ENCODE results near the gene FAM120C. TPM values are rescaled to one million over a fixed set of nuclear protein-coding genes. Genes with fewer than 3 reads are reported as not detected.

FAM120C gene
- total and polyA plus RNA-seq, 7 experiments from 2014 or later, result 8.0 to 24.7 (median 15.1) TPM

- Mint-ChIP-seq H3K4me3 (peak overlapping the region; percentile 2 to 91 (median 86)), H3K36me3 (peaks cover 5 to 30% (median 14%) of the 10 kb centered on the region in 5 donors), H3K9me3 (peaks cover 0 to 1% (median 0%) of the 10 kb centered on the region in 11 donors), H3K27me3 (no peaks in the 10 kb centered on the region), H3K4me1 (peaks cover 43 to 57% (median 55%) of the 10 kb centered on the region in 7 donors), H3K27ac (peak overlapping the region in 5 of 9 donors; percentile 1 to 59 (median 41))
- no peak overlapping the region for H3K4me3 ChIP-seq (ENCODE audit: low read length)
- H3K27ac ChIP-seq (ENCODE audit: low read depth, low read length), result no peak overlapping the region
- intact Hi-C loops (cut with micrococcal nuclease), result loop anchor here in 1 of 2 donors (5.0 kb wide), 1 partner anchor 758 kb away; the partner anchor contains the start of genes RIBC1 and SMC1A
- H3K9me3 ChIP-seq (ENCODE audit: control insufficient read depth in 2 of 3, low read length in 3 of 3), result no peaks in the 10 kb centered on the region
- ATAC-seq (no peak), DNase-seq (no peak)
- POLR2A ChIA-PET, result interaction anchor here (0.8 kb wide), 1 partner anchor 10 kb away, joined by 4 read pairs; no protein-coding TSS in a partner anchor
- H3K27me3 ChIP-seq (ENCODE audit: control insufficient read depth in 2 of 2, insufficient read depth in 2 of 2, low read length in 2 of 2), result no peaks in the 10 kb centered on the region
- H3K36me3 ChIP-seq (ENCODE audit: control insufficient read depth in 2 of 3, insufficient read depth in 3 of 3, low read length in 3 of 3), result no peaks in the 10 kb centered on the region
- peaks cover 22 to 27% of the 10 kb centered on the region in 2 donors for H3K4me1 ChIP-seq (ENCODE audit: control insufficient read depth in 2 of 2, insufficient read depth in 2 of 2, low read length in 2 of 2)
- CTCF ChIA-PET, result no interaction called here
These were observed 2.7 kb downstream of the FAM120C start for GRCh38 chrX:54180403-54180802.

GRCh38 chrX:54178100-54178940, 4.7 kb downstream of the FAM120C start:
- H3K4me3 Mint-ChIP-seq, result peak overlapping the region in 3 of 10 donors; percentile 2 to 89 (median 46)
- peak overlapping the region in 2 of 9 donors; percentile 1 to 18 for H3K27ac Mint-ChIP-seq

GRCh38 chrX:54177306-54177705, 5.7 kb downstream of the FAM120C start:
- Mint-ChIP-seq H3K4me1 (peaks cover 38 to 55% (median 52%) of the 10 kb centered on the region in 7 donors), H3K4me3 (peak overlapping the region in 3 of 10 donors; percentile 4 to 46 (median 46)), H3K27ac (peak overlapping the region in 1 of 9 donors; percentile 13), H3K27me3 (no peaks in the 10 kb centered on the region), H3K9me3 (peaks cover 0 to 1% (median 0%) of the 10 kb centered on the region in 11 donors), H3K36me3 (peaks cover 14 to 40% (median 21%) of the 10 kb centered on the region in 5 donors)
- Histone ChIP-seq H3K36me3 (ENCODE audit: control insufficient read depth in 2 of 3, insufficient read depth in 3 of 3, low read length in 3 of 3) (no peaks in the 10 kb centered on the region), H3K4me1 (ENCODE audit: control insufficient read depth in 2 of 2, insufficient read depth in 2 of 2, low read length in 2 of 2) (peaks cover 22 to 24% of the 10 kb centered on the region in 2 donors), H3K27ac (ENCODE audit: low read depth, low read length) (no peak overlapping the region), H3K27me3 (ENCODE audit: control insufficient read depth in 2 of 2, insufficient read depth in 2 of 2, low read length in 2 of 2) (no peaks in the 10 kb centered on the region), H3K9me3 (ENCODE audit: control insufficient read depth in 2 of 3, low read length in 3 of 3) (no peaks in the 10 kb centered on the region), H3K4me3 (ENCODE audit: low read length) (no peak overlapping the region)
- ChIA-PET CTCF (interaction anchor here (0.6 kb wide), 1 partner anchor 356 kb away, joined by 7 read pairs; no protein-coding TSS in a partner anchor), POLR2A (no interaction called here)
- ATAC-seq (no peak), DNase-seq (no peak)
- intact Hi-C loops (cut with micrococcal nuclease), result no loop called here

More at GRCh38 chrX:54178100-54178940, 4.7 kb downstream of the FAM120C start:
- H3K36me3 Mint-ChIP-seq, result peaks cover 14 to 40% (median 18%) of the 10 kb centered on the region in 5 donors
- no peaks in the 10 kb centered on the region for H3K36me3 ChIP-seq (ENCODE audit: control insufficient read depth in 2 of 3, insufficient read depth in 3 of 3, low read length in 3 of 3)
- no peak overlapping the region for H3K27ac ChIP-seq (ENCODE audit: low read depth, low read length)
- intact Hi-C loops (cut with micrococcal nuclease), result no loop called here
- ChIA-PET CTCF (no interaction called here), POLR2A (no interaction called here)
- H3K9me3 Mint-ChIP-seq, result peaks cover 0 to 1% (median 0%) of the 10 kb centered on the region in 11 donors
- H3K9me3 ChIP-seq (ENCODE audit: control insufficient read depth in 2 of 3, low read length in 3 of 3), result no peaks in the 10 kb centered on the region
- no peaks in the 10 kb centered on the region for H3K27me3 ChIP-seq (ENCODE audit: control insufficient read depth in 2 of 2, insufficient read depth in 2 of 2, low read length in 2 of 2)
- ATAC-seq (no peak), DNase-seq (no peak)
- no peaks in the 10 kb centered on the region for H3K27me3 Mint-ChIP-seq
- H3K4me1 Mint-ChIP-seq, result peaks cover 38 to 55% (median 52%) of the 10 kb centered on the region in 7 donors
- H3K4me3 ChIP-seq (ENCODE audit: low read length), result no peak overlapping the region
- H3K4me1 ChIP-seq (ENCODE audit: control insufficient read depth in 2 of 2, insufficient read depth in 2 of 2, low read length in 2 of 2), result peaks cover 22 to 24% of the 10 kb centered on the region in 2 donors

GRCh38 chrX:54173791-54174190, 9.3 kb downstream of the FAM120C start:
- peaks cover 14 to 27% (median 17%) of the 10 kb centered on the region in 5 donors for H3K36me3 Mint-ChIP-seq
- intact Hi-C loops (cut with micrococcal nuclease), result no loop called here
- Histone ChIP-seq H3K27ac (ENCODE audit: low read depth, low read length) (no peak overlapping the region), H3K4me3 (ENCODE audit: low read length) (no peak overlapping the region), H3K9me3 (ENCODE audit: control insufficient read depth in 2 of 3, low read length in 3 of 3) (no peaks in the 10 kb centered on the region), H3K36me3 (ENCODE audit: control insufficient read depth in 2 of 3, insufficient read depth in 3 of 3, low read length in 3 of 3) (no peaks in the 10 kb centered on the region), H3K27me3 (ENCODE audit: control insufficient read depth in 2 of 2, insufficient read depth in 2 of 2, low read length in 2 of 2) (no peaks in the 10 kb centered on the region), H3K4me1 (ENCODE audit: control insufficient read depth in 2 of 2, insufficient read depth in 2 of 2, low read length in 2 of 2) (no peaks in the 10 kb centered on the region)
- DNase-seq, result no peak
- POLR2A ChIA-PET, result no interaction called here
- peak overlapping the region in 1 of 9 donors; percentile 18 for H3K27ac Mint-ChIP-seq
- H3K4me3 Mint-ChIP-seq, result no peak overlapping the region
- H3K9me3 Mint-ChIP-seq, result peaks cover 0 to 1% (median 0%) of the 10 kb centered on the region in 11 donors
- peaks cover 13 to 23% (median 19%) of the 10 kb centered on the region in 7 donors for H3K4me1 Mint-ChIP-seq
- H3K27me3 Mint-ChIP-seq, result no peaks in the 10 kb centered on the region
- CTCF ChIA-PET, result no interaction called here
- ATAC-seq, result no peak

GRCh38 chrX:54172455-54172854, 10.6 kb downstream of the FAM120C start:
- ChIA-PET POLR2A (no interaction called here), CTCF (no interaction called here)

GRCh38 chrX:54171527-54172250, 11.4 kb downstream of the FAM120C start:
- H3K4me3 Mint-ChIP-seq, result no peak overlapping the region
- Histone ChIP-seq H3K36me3 (ENCODE audit: control insufficient read depth in 2 of 3, insufficient read depth in 3 of 3, low read length in 3 of 3) (no peaks in the 10 kb centered on the region), H3K4me1 (ENCODE audit: control insufficient read depth in 2 of 2, insufficient read depth in 2 of 2, low read length in 2 of 2) (no peaks in the 10 kb centered on the region), H3K4me3 (ENCODE audit: low read length) (no peak overlapping the region), H3K27ac (ENCODE audit: low read depth, low read length) (no peak overlapping the region), H3K27me3 (ENCODE audit: control insufficient read depth in 2 of 2, insufficient read depth in 2 of 2, low read length in 2 of 2) (no peaks in the 10 kb centered on the region), H3K9me3 (ENCODE audit: control insufficient read depth in 2 of 3, low read length in 3 of 3) (no peaks in the 10 kb centered on the region)
- no peaks in the 10 kb centered on the region for H3K9me3 Mint-ChIP-seq
- peak overlapping the region in 1 of 9 donors; percentile 13 for H3K27ac Mint-ChIP-seq
- no peak for DNase-seq
- H3K4me1 Mint-ChIP-seq, result peaks cover under 1 to 7% (median 2%) of the 10 kb centered on the region in 7 donors
- intact Hi-C loops (cut with micrococcal nuclease), result no loop called here
- no peak for ATAC-seq
- ChIA-PET CTCF (no interaction called here), POLR2A (interaction anchor here (1.6 kb wide), 1 partner anchor 9 kb away, joined by 4 read pairs; no protein-coding TSS in a partner anchor)
- peaks cover 2 to 15% (median 14%) of the 10 kb centered on the region in 5 donors for H3K36me3 Mint-ChIP-seq
- H3K27me3 Mint-ChIP-seq, result no peaks in the 10 kb centered on the region

More at GRCh38 chrX:54172455-54172854, 10.6 kb downstream of the FAM120C start:
- peaks cover 8 to 14% (median 10%) of the 10 kb centered on the region in 7 donors for H3K4me1 Mint-ChIP-seq
- DNase-seq (no peak), ATAC-seq (no peak)
- Histone ChIP-seq H3K4me3 (ENCODE audit: low read length) (no peak overlapping the region), H3K27ac (ENCODE audit: low read depth, low read length) (no peak overlapping the region), H3K4me1 (ENCODE audit: control insufficient read depth in 2 of 2, insufficient read depth in 2 of 2, low read length in 2 of 2) (no peaks in the 10 kb centered on the region), H3K27me3 (ENCODE audit: control insufficient read depth in 2 of 2, insufficient read depth in 2 of 2, low read length in 2 of 2) (no peaks in the 10 kb centered on the region), H3K36me3 (ENCODE audit: control insufficient read depth in 2 of 3, insufficient read depth in 3 of 3, low read length in 3 of 3) (no peaks in the 10 kb centered on the region), H3K9me3 (ENCODE audit: control insufficient read depth in 2 of 3, low read length in 3 of 3) (no peaks in the 10 kb centered on the region)
- peaks cover 9 to 23% (median 17%) of the 10 kb centered on the region in 5 donors for H3K36me3 Mint-ChIP-seq
- H3K27me3 Mint-ChIP-seq, result no peaks in the 10 kb centered on the region
- intact Hi-C loops (cut with micrococcal nuclease), result no loop called here
- H3K9me3 Mint-ChIP-seq, result peaks cover 0 to 1% (median 0%) of the 10 kb centered on the region in 11 donors
- no peak overlapping the region for H3K4me3 Mint-ChIP-seq
- peak overlapping the region in 1 of 9 donors; percentile 19 for H3K27ac Mint-ChIP-seq

All from naive thymus-derived CD4-positive, alpha-beta T cell (primary cell).